Neutrophil (primary cell): ENCODE results near the gene PTAR1.
A peak's percentile ranks its signal among the peaks of the same experiment; 100 is the strongest.

Source experiments
- H3K27ac ChIP-seq: fragments of 200-600 bp; sonication (generic); 2 replicates; pipeline ENCODE4 v1.5.1; 2016; ENCODE audit warnings: mild to moderate bottlenecking, moderate library complexity
- H3K27me3 ChIP-seq: fragments of 200-600 bp; sonication (generic); 2 replicates; pipeline ENCODE4 v1.6.0; 2016; ENCODE audit warnings: mild to moderate bottlenecking
- H3K36me3 ChIP-seq: fragments of 200-600 bp; sonication (generic); 2 replicates; pipeline ENCODE4 v1.5.1; 2017
- H3K4me1 ChIP-seq, 2 experiments: fragments of 200-600 bp in 1 of 2; sonication (generic) in 1 of 2; 1 replicate in 1 of 2; 2 replicates in 1 of 2; pipeline versions ENCODE4 v1.5.1 to v1.6.1; 2013 to 2016; ENCODE audit warnings: low read depth in 1 of 2, low read length in 1 of 2, mild to moderate bottlenecking in 1 of 2, moderate library complexity in 1 of 2; ENCODE audit not compliant: control insufficient read depth in 1 of 2, insufficient read depth in 1 of 2
- H3K4me3 ChIP-seq, 2 experiments: fragments of 200-600 bp in 1 of 2; sonication (generic) in 1 of 2; 1 replicate in 1 of 2; 2 replicates in 1 of 2; pipeline ENCODE4 v1.5.1; 2013 to 2016; ENCODE audit warnings: low read depth in 1 of 2, low read length in 1 of 2, mild to moderate bottlenecking in 1 of 2, moderate library complexity in 1 of 2
- H3K9me3 ChIP-seq: fragments of 200-600 bp; sonication (generic); 2 replicates; pipeline ENCODE4 v1.5.1; 2016
- CTCF ChIP-seq: fragments of 200-600 bp; sonication (generic); IDR thresholded peaks from 2 replicates; pipeline ENCODE4 v1.5.1; 2016; ENCODE audit warnings: antibody characterized with exemption

Gene PTAR1

GRCh38 chr9:69677931-69678330, 81.9 kb downstream of the PTAR1 start:
- H3K27ac ChIP-seq: no peak overlapping the region
- no peak overlapping the region for H3K4me3 ChIP-seq
- peaks cover 0 to 3% of the 10 kb centered on the region in 2 experiments for H3K4me1 ChIP-seq
- no peaks in the 10 kb centered on the region for H3K36me3 ChIP-seq
- peaks cover 56% of the 10 kb centered on the region for H3K27me3 ChIP-seq
- no peaks in the 10 kb centered on the region for H3K9me3 ChIP-seq
- TF ChIP-seq CTCF: no peak

GRCh38 chr9:69675563-69675962, 84.2 kb downstream of the PTAR1 start:
- no peak for TF ChIP-seq CTCF
- H3K27me3 ChIP-seq: peaks cover 79% of the 10 kb centered on the region
- H3K9me3 ChIP-seq: no peaks in the 10 kb centered on the region
- no peaks in the 10 kb centered on the region for H3K36me3 ChIP-seq
- H3K4me1 ChIP-seq: peaks cover 4 to 12% of the 10 kb centered on the region in 2 experiments
- H3K4me3 ChIP-seq: no peak overlapping the region
- H3K27ac ChIP-seq: no peak overlapping the region

- peaks cover 4 to 12% of the 10 kb centered on the region in 2 experiments for H3K4me1 ChIP-seq
- no peak overlapping the region for H3K4me3 ChIP-seq
- H3K9me3 ChIP-seq: no peaks in the 10 kb centered on the region
- H3K27ac ChIP-seq: no peak overlapping the region
- H3K36me3 ChIP-seq: no peaks in the 10 kb centered on the region
- no peak for TF ChIP-seq CTCF
- peaks cover 86% of the 10 kb centered on the region for H3K27me3 ChIP-seq
These were observed 84.9 kb downstream of the PTAR1 start for GRCh38 chr9:69674716-69675438.

- peaks cover 93% of the 10 kb centered on the region for H3K27me3 ChIP-seq
- no peak overlapping the region for H3K27ac ChIP-seq
- no peaks in the 10 kb centered on the region for H3K9me3 ChIP-seq
- peaks cover 4 to 12% of the 10 kb centered on the region in 2 experiments for H3K4me1 ChIP-seq
- H3K4me3 ChIP-seq: no peak overlapping the region
- no peak for TF ChIP-seq CTCF
- H3K36me3 ChIP-seq: no peaks in the 10 kb centered on the region
These were observed 85.6 kb downstream of the PTAR1 start for GRCh38 chr9:69674112-69674685.

- no peak overlapping the region for H3K27ac ChIP-seq
- H3K4me1 ChIP-seq: peaks cover 4 to 12% of the 10 kb centered on the region in 2 experiments
- TF ChIP-seq CTCF: no peak
- no peaks in the 10 kb centered on the region for H3K36me3 ChIP-seq
- peak overlapping the region; percentile 52 to 65 for H3K4me3 ChIP-seq
- H3K27me3 ChIP-seq: peaks cover 96% of the 10 kb centered on the region
- H3K9me3 ChIP-seq: no peaks in the 10 kb centered on the region
These were observed 86.5 kb downstream of the PTAR1 start for GRCh38 chr9:69673311-69673640.
